ENCODE data around the gene PYGM. TPM values are rescaled to one million over a fixed set of nuclear protein-coding genes. Genes with fewer than 3 reads are reported as not detected.

The PYGM gene
- total and polyA plus RNA-seq, 10 donors = 1.7 to 7.2 (median 4.2) TPM

DNA sequence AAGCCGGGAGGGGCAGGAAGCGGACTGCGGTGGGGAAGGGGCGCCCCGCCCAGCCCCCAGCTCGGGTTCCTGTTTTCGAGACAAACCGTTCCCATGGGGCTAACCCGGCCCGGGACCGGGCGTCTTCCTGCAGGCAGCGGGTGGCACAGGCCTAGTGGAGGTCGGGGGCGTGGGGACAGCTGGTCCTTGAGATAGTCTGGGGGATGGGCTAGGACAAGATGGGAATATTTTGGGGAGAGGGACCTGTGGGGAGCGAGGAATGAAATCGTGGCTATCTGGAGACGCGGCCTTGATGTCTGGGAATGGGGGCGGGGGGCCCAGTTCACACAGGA, 14.6 kb downstream of the PYGM start:
- intact Hi-C loops (cut with DNase I; ENCODE audit: low total_unique reads) = no loop called here
- H3K27ac ChIP-seq = peak overlapping the region; percentile 87 to 100 (median 96)
- 0 to 2% (median 1%) methylated on average over 12 to 20 of the region's 20 CpGs for WGBS, 5 donors
- H3K9me3 ChIP-seq = no peaks in the 10 kb centered on the region
- H3K4me1 ChIP-seq = peaks cover 27 to 96% (median 58%) of the 10 kb centered on the region in 6 donors
- H3K4me3 ChIP-seq = peak overlapping the region; percentile 30 to 96 (median 74)
- TF ChIP-seq, protein P1, sequence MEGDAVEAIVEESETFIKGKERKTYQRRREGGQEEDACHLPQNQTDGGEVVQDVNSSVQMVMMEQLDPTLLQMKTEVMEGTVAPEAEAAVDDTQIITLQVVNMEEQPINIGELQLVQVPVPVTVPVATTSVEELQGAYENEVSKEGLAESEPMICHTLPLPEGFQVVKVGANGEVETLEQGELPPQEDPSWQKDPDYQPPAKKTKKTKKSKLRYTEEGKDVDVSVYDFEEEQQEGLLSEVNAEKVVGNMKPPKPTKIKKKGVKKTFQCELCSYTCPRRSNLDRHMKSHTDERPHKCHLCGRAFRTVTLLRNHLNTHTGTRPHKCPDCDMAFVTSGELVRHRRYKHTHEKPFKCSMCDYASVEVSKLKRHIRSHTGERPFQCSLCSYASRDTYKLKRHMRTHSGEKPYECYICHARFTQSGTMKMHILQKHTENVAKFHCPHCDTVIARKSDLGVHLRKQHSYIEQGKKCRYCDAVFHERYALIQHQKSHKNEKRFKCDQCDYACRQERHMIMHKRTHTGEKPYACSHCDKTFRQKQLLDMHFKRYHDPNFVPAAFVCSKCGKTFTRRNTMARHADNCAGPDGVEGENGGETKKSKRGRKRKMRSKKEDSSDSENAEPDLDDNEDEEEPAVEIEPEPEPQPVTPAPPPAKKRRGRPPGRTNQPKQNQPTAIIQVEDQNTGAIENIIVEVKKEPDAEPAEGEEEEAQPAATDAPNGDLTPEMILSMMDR (IDR thresholded peaks at IDR 0.05 in 8 of 11, conservative IDR thresholded peaks at IDR 0.05 in 3 of 11) = peak in 4 of 11 experiments; percentile 7 to 31 (median 12)
- peak in 2 of 3 donors; percentile 24 to 43 for TF ChIP-seq POLR2A (IDR thresholded peaks at IDR 0.05)
- peak; percentile 83 to 94 (median 83) for TF ChIP-seq POLR2AphosphoS5 (IDR thresholded peaks at IDR 0.05)
- peaks cover 0 to 7% (median 0%) of the 10 kb centered on the region in 7 donors for H3K27me3 ChIP-seq (replicated peaks in 1 of 7)
- H3K36me3 ChIP-seq = peaks cover 0 to 19% (median 10%) of the 10 kb centered on the region in 6 donors
- DNase-seq = peak; percentile 100

DNA sequence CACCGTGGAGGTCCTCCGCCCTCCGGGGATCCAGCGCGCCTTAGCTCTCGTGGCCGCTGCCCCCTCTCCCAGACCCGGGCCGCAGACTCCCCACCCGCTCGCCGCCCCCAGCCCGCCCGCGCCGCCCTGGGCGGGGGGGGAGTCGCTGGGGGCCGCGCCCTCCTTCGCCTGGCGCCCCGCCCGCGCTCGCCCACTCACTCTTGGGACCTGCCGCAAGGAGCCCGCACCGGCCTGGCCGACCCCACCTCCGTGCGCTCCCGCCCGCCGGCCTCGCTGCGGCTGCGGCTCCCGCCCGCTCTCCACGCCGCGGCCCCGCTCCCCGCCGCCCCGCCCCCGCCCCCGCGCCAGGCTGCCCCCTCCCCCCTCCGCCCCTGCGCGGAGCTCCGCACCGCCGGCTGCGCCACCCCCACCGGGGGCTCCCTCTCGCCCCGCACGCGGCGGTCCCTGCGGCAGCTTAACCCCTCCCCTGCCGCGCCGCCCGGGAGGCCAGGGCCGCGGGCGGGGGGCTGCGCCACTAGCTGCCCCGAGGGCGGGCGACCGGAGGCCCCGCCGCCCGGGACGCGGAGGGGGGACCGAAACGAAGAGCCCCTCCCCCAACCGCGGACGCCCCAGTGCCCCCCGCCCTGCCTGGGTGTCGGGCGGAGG, 15.1 kb downstream of the PYGM start:
- TF ChIP-seq POLR2AphosphoS5 (IDR thresholded peaks at IDR 0.05) (no peak), POLR2A (IDR thresholded peaks at IDR 0.05) (no peak)
- TF ChIP-seq, protein P1 (IDR thresholded peaks at IDR 0.05 in 8 of 11, conservative IDR thresholded peaks at IDR 0.05 in 3 of 11) = no peak
- peaks cover 27 to 96% (median 58%) of the 10 kb centered on the region in 6 donors for H3K4me1 ChIP-seq
- WGBS, 5 donors = 0 to 1% (median 0%) methylated on average over 6 to 86 of the region's 89 CpGs
- intact Hi-C loops (cut with DNase I; ENCODE audit: low total_unique reads) = no loop called here
- peak; percentile 92 for DNase-seq
- H3K9me3 ChIP-seq = no peaks in the 10 kb centered on the region
- peak overlapping the region; percentile 63 to 96 (median 76) for H3K4me3 ChIP-seq
- peaks cover 0 to 7% (median 0%) of the 10 kb centered on the region in 7 donors for H3K27me3 ChIP-seq (replicated peaks in 1 of 7)
- peak overlapping the region; percentile 87 to 100 (median 96) for H3K27ac ChIP-seq
- H3K36me3 ChIP-seq = peaks cover 0 to 23% (median 15%) of the 10 kb centered on the region in 6 donors

- TF ChIP-seq POLR2AphosphoS5 (IDR thresholded peaks at IDR 0.05) = peak; percentile 83 to 90 (median 84)
- TF ChIP-seq POLR2A (IDR thresholded peaks at IDR 0.05) = no peak
- TF ChIP-seq, protein P1 (IDR thresholded peaks at IDR 0.05 in 8 of 11, conservative IDR thresholded peaks at IDR 0.05 in 3 of 11) = peak; percentile 76 to 93 (median 84)
- H3K4me3 ChIP-seq = peak within 1 kb of the TSS; percentile 63 to 96 (median 76)
- H3K9me3 ChIP-seq = no peaks in the 10 kb centered on the region
- peak; percentile 99 for DNase-seq
- intact Hi-C loops (cut with DNase I; ENCODE audit: low total_unique reads) = no loop called here
- H3K27me3 ChIP-seq (replicated peaks in 1 of 7) = peaks cover 0 to 7% (median 0%) of the 10 kb centered on the region in 7 donors
- H3K27ac ChIP-seq = peak within 1 kb of the TSS; percentile 87 to 100 (median 96)
- peaks cover 27 to 95% (median 57%) of the 10 kb centered on the region in 6 donors for H3K4me1 ChIP-seq
- WGBS, 5 donors = 0 to 2% (median 1%) methylated on average over 35 to 57 of the region's 57 CpGs
- peaks cover 0 to 31% (median 22%) of the 10 kb centered on the region in 6 donors for H3K36me3 ChIP-seq
Observed at GRCh38 chr11:64743591-64744543, 15.9 kb downstream of the PYGM start, which contains the start of gene RASGRP2. Gene RASGRP2, minus strand, starts transcription at chr11:64744142. Its CDS starts 1,276 bp downstream, at chr11:64742866.
